GM13976 (cell line): ENCODE results near the gene TBX18.

ENCODE experiments used
- DNase-seq: peaks from one replicate; pipeline ENCODE4 v3.0.0; 2012; ENCODE audit warnings: low spot score
- in situ Hi-C: fragments of 300-500 bp; cut with MboI; formaldehyde crosslinking; loops from one replicate; pipeline ENCODE4 v1.12.0; 2022; ENCODE audit warnings: low sequenced_read_pairs, mixed read lengths, inconsistent platforms; ENCODE audit not compliant: unreplicated experiment
- TF ChIP-seq, protein P1 (sequence below): IDR thresholded peaks from 2 replicates; pipeline ENCODE4 v1.5.1; 2012; ENCODE audit warnings: borderline replicate concordance, mild to moderate bottlenecking; ENCODE audit not compliant: insufficient read depth; ENCODE audit errors: extremely low read depth, missing control alignments, control extremely low read depth

The TBX18 gene

GRCh38 chr6:84774157-84774984 is 10.0 kb upstream of the TBX18 start:
- in situ Hi-C loops: no loop called here
- peak; percentile 56 for DNase-seq
- TF ChIP-seq, protein P1, sequence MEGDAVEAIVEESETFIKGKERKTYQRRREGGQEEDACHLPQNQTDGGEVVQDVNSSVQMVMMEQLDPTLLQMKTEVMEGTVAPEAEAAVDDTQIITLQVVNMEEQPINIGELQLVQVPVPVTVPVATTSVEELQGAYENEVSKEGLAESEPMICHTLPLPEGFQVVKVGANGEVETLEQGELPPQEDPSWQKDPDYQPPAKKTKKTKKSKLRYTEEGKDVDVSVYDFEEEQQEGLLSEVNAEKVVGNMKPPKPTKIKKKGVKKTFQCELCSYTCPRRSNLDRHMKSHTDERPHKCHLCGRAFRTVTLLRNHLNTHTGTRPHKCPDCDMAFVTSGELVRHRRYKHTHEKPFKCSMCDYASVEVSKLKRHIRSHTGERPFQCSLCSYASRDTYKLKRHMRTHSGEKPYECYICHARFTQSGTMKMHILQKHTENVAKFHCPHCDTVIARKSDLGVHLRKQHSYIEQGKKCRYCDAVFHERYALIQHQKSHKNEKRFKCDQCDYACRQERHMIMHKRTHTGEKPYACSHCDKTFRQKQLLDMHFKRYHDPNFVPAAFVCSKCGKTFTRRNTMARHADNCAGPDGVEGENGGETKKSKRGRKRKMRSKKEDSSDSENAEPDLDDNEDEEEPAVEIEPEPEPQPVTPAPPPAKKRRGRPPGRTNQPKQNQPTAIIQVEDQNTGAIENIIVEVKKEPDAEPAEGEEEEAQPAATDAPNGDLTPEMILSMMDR: peak; percentile 24

- TF ChIP-seq, protein P1: no peak
- no peak for DNase-seq
- in situ Hi-C loops: no loop called here
Observed at GRCh38 chr6:84773431-84774156, 9.2 kb upstream of the TBX18 start.

DNA sequence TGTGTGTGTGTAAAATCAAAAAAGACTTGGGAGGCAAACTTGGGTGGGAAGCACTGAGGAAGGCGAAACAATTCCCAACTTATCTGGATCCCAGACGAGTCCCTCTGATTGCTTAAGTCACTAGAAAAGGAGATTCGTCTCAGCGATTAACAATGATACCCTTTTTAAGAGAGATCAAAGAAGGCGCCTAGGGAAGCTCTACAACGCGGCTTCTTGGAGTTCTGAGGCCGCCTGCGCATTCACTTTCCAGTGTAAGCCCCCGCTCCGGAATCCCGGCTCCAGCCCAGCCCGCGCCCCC is 8.7 kb upstream of the TBX18 start:
- TF ChIP-seq, protein P1: no peak
- DNase-seq: no peak
- in situ Hi-C loops: no loop called here

DNA sequence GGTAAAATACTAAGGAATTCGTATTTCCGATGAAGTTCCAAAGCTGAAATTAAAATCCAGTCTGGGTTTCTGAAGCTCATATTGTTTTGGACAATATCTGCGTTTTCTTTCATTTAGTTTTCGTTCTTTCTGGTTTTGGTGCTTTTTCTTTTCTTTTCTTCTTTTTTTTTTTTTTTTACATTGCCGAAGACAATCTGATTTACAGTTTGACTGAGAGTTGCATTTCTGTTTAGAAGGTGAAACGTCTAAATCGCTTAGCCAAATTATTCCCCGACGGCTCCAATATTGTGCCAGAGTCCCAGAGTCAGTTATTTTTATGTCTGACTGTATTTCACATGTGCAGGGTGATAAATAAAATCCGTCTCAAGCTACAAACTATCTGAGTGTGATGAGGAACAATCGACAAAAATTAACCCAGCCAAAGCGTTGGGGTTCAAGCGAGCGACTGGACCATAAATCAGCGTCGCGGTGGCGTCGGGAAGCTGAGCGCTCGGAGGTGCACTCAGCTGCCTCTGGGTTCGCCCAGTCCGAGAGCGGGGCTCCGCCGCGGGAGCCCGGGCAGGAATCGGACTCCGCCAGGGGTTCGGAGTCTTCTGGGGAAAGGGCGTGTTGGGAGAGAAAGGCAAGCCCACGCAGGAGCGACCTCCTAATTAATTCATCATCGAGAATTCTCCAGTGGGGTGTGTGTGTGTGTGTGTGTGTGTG is 8.2 kb upstream of the TBX18 start:
- DNase-seq: no peak
- in situ Hi-C loops: no loop called here
- TF ChIP-seq, protein P1: no peak

GRCh38 chr6:84771756-84772356 is 7.5 kb upstream of the TBX18 start:
- TF ChIP-seq, protein P1: no peak
- DNase-seq: no peak
- in situ Hi-C loops: no loop called here

DNA sequence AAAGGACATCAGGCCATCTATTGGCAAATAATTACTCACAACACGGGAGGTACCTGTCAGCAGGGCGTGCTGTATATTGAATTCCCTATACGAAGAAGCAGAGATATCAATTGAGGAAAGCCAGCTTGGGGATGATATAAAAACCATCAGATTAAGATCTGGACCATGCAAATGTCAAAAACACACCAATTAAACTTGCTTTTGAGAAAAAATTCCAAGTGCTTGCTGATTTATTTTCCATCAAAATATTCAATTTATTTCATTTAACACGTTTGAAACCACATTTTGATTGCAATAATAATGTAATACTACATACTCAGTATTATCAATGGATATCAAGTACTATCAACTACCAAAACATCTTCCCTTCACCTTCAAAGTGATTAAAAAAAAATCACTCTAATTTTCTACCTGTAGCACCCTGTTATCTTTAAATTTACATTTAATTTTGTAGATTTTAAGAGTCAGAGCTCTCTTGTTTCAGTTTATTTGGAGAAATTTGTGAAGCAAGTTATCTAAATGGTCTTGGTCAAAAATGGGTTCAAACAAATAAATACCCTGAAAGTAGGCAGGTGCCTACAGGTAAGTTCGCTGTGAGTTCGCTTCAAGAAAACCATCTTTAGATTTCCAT is 6.8 kb upstream of the TBX18 start:
- TF ChIP-seq, protein P1: no peak
- in situ Hi-C loops: no loop called here
- DNase-seq: no peak
